Chondrocyte (in vitro differentiated cells): ENCODE data around the gene TGFA. TPM values are rescaled to one million over a fixed set of nuclear protein-coding genes. Genes with fewer than 3 reads are reported as not detected.

Experiments
- DNase-seq: peaks from one replicate; pipeline ENCODE4 v3.0.0; 2021; ENCODE audit warnings: mixed read lengths, low spot score
- H3K27ac Mint-ChIP-seq: one replicate; pipeline ENCODE4 v1.8.0; 2021; ENCODE audit warnings: mild to moderate bottlenecking, moderate library complexity, mixed read lengths; ENCODE audit not compliant: unreplicated experiment
- H3K27me3 Mint-ChIP-seq: 2 replicates; pipeline ENCODE4 v1.8.0; 2021; ENCODE audit warnings: low read depth, mixed read lengths
- H3K36me3 Mint-ChIP-seq: 2 replicates; pipeline ENCODE4 v1.8.0; 2021; ENCODE audit warnings: low read depth, mixed read lengths
- H3K4me1 Mint-ChIP-seq: 2 replicates; pipeline ENCODE4 v1.8.0; 2021; ENCODE audit warnings: low read depth, mild to moderate bottlenecking, mixed read lengths
- H3K4me3 Mint-ChIP-seq: one replicate; pipeline ENCODE4 v1.8.0; 2021; ENCODE audit warnings: mild to moderate bottlenecking, moderate library complexity, mixed read lengths; ENCODE audit not compliant: unreplicated experiment
- H3K9me3 Mint-ChIP-seq: 2 replicates; pipeline ENCODE4 v1.8.0; 2021; ENCODE audit warnings: low read depth, mixed read lengths
- total RNA-seq: library from RNA; stranded (reverse); gene quantifications from 3 replicates; pipeline ENCODE4 v1.2.1, GENCODE V29; 2021
- TF ChIP-seq, protein P1 (sequence below): fragments of 200-600 bp; sonication (generic); IDR thresholded peaks from 2 replicates; pipeline ENCODE4 v1.5.0; 2021; ENCODE audit warnings: antibody characterized with exemption, mild to moderate bottlenecking, moderate library complexity

TGFA gene
- total RNA-seq, 1 donor from 2014 or later = 0.25 TPM

DNA sequence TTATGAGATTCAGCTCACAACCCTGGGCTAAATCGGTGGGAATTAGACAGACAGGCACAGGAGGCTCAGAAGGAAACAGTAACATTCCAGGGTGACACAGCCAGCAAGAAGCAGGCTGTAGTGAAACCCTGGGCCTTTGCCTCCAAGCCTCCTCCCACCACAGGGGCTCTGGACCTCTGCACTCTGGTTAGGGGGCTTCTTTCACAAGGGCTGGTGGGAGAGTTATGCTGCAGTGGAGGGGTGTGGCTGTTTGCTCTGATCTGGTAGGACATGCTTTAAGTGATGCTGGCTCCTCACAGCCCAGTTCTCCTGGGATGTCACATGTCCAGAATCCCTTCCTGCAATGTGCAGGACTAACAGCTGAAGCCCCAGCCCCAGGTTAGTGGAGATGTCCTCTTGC, 109.9 kb downstream of the TGFA start:
- H3K4me3 Mint-ChIP-seq = no peak overlapping the region
- no peak overlapping the region for H3K27ac Mint-ChIP-seq
- H3K27me3 Mint-ChIP-seq = peaks cover 12% of the 10 kb centered on the region
- DNase-seq = no peak
- no peaks in the 10 kb centered on the region for H3K9me3 Mint-ChIP-seq
- H3K4me1 Mint-ChIP-seq = no peaks in the 10 kb centered on the region
- H3K36me3 Mint-ChIP-seq = no peaks in the 10 kb centered on the region
- TF ChIP-seq, protein P1, sequence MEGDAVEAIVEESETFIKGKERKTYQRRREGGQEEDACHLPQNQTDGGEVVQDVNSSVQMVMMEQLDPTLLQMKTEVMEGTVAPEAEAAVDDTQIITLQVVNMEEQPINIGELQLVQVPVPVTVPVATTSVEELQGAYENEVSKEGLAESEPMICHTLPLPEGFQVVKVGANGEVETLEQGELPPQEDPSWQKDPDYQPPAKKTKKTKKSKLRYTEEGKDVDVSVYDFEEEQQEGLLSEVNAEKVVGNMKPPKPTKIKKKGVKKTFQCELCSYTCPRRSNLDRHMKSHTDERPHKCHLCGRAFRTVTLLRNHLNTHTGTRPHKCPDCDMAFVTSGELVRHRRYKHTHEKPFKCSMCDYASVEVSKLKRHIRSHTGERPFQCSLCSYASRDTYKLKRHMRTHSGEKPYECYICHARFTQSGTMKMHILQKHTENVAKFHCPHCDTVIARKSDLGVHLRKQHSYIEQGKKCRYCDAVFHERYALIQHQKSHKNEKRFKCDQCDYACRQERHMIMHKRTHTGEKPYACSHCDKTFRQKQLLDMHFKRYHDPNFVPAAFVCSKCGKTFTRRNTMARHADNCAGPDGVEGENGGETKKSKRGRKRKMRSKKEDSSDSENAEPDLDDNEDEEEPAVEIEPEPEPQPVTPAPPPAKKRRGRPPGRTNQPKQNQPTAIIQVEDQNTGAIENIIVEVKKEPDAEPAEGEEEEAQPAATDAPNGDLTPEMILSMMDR = no peak

DNA sequence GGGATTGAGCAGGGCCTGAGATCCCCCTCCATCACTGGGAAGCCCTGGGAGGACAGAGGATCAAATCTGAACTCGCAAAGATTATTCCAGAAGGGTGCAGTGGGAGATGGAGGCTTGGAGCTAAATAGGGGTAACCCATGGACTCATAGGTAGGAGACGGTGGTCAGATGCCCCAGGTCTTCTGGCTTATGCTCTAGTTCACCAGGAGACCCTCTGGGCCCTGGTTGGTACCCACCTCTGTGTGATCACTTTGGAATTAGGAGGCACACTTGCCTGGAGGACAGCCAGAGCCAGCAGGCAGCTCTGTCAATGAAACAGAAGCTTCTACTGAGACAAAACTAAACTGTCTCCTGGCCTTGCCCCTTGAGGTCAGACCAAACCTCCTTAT, 110.6 kb downstream of the TGFA start:
- TF ChIP-seq, protein P1 = no peak
- Mint-ChIP-seq H3K27ac (no peak overlapping the region), H3K36me3 (no peaks in the 10 kb centered on the region), H3K4me3 (no peak overlapping the region), H3K9me3 (no peaks in the 10 kb centered on the region), H3K4me1 (no peaks in the 10 kb centered on the region), H3K27me3 (peaks cover 17% of the 10 kb centered on the region)
- DNase-seq = no peak

DNA sequence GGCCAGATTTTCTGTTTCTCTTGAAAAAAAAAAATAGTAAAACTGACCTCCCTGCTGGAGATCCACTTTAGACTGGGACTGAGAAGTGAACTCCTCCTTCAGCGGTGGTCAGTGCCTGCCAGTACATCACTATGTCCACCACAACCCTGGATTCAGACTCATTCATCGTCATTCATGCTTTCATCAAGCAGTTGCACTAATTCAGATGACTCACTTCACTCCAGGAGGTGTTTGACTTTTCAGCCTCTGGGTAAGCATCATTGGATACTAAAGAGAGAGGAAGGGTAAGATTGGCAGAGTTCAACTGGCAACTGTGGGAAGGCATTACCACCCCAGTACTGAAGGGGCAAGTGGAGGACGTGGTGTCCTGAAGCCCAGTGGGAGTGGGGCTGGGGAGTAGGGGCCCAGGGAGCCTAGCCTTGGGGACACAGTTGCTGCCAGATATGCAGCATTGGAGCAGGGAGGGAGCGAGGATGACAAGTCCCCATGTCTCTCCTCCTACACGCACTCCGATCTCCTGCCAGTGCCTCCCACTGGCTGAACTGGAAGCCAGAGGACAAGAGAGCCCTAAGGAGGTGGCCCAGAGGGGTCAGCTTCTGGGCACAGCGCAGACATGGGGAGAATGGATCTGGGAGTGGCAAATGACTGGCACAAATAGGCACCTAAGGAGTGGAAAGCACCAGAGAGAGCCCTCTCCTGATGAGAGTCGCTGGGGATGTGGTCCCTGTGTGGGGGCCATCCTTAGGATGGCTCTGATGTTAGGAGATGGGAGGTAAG, 111.1 kb downstream of the TGFA start:
- no peak overlapping the region for H3K27ac Mint-ChIP-seq
- no peaks in the 10 kb centered on the region for H3K4me1 Mint-ChIP-seq
- no peak for DNase-seq

DNA sequence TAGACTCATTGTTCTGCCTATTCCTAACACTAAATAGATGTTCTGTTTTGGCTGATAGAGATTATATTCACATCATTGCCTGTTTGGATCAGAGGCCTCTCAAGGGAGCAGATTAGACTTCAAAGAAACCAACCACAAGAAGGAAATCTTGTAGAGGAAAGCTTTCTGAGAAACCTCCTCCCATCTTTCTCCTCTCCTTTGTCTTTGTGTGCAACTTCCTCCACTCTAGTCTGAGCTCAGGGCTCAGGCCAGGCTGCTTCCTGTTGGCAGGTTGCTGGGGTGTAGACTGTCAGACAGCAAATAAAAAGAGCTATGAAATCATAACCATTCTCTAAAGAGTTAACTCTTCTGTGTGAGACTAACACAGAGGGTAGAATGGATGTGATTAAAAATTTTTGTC, 113.0 kb downstream of the TGFA start:
- Mint-ChIP-seq H3K4me3 (no peak overlapping the region), H3K27ac (no peak overlapping the region), H3K27me3 (peaks cover 13% of the 10 kb centered on the region), H3K9me3 (no peaks in the 10 kb centered on the region), H3K4me1 (no peaks in the 10 kb centered on the region), H3K36me3 (no peaks in the 10 kb centered on the region)
- TF ChIP-seq, protein P1 = no peak
- no peak for DNase-seq

More for the DNA sequence above, 111.1 kb downstream of the TGFA start:
- peaks cover 12% of the 10 kb centered on the region for H3K27me3 Mint-ChIP-seq
- no peaks in the 10 kb centered on the region for H3K9me3 Mint-ChIP-seq
- TF ChIP-seq, protein P1 = no peak
- H3K36me3 Mint-ChIP-seq = no peaks in the 10 kb centered on the region
- no peak overlapping the region for H3K4me3 Mint-ChIP-seq

DNA sequence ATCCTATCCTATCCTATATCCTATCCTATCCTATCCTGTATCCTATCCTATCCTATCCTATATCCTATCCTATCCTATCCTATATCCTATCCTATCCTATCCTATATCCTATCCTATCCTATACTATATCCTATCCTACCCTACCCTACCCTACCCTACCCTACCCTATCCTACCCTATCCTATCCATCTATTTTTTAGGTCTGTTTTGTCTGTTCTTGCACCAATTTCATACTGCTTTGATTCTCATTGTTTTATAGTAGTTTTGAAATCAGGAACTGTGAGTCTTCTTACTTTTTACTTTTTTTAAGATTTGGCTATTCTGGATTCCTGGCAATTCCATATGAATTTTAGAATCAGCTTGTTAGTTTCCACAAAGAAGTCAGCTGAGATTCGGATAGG, 118.5 kb downstream of the TGFA start:
- H3K4me1 Mint-ChIP-seq = no peaks in the 10 kb centered on the region
- H3K36me3 Mint-ChIP-seq = no peaks in the 10 kb centered on the region
- peaks cover 4% of the 10 kb centered on the region for H3K9me3 Mint-ChIP-seq
- no peak overlapping the region for H3K4me3 Mint-ChIP-seq
- no peak overlapping the region for H3K27ac Mint-ChIP-seq
- no peak for DNase-seq
- H3K27me3 Mint-ChIP-seq = peaks cover 12% of the 10 kb centered on the region
- TF ChIP-seq, protein P1 = no peak
